GM10248 (cell line): ENCODE results near the gene CELF4.

Experiments used
- CTCF ChIA-PET: fragments of 300-600 bp; sonication (Branson Sonifier 250); formaldehyde crosslinking; extraction: SDS; loops from one replicate; lab custom pipeline; 2021; ENCODE audit warnings: antibody characterized with exemption; lab: Yijun Ruan, JAX
- POLR2A ChIA-PET: fragments of 350-650 bp; sonication (Branson Sonifier 250); formaldehyde crosslinking; extraction: SDS; loops from one replicate; lab custom pipeline; 2020; ENCODE audit warnings: antibody characterized with exemption; lab: Yijun Ruan, JAX
- DNase-seq: peaks from one replicate; pipeline ENCODE4 v3.0.0; 2012; ENCODE audit errors: extremely low spot score
- CTCF ChIP-seq: IDR thresholded peaks from 2 replicates; pipeline ENCODE4 v1.5.1; 2012; ENCODE audit warnings: mild to moderate bottlenecking, low read depth; ENCODE audit errors: extremely low read depth, missing control alignments, control extremely low read depth

The CELF4 gene

GRCh38 chr18:37309861-37310260, 255.7 kb downstream of the CELF4 start:
- ChIA-PET POLR2A (no interaction called here), CTCF (interaction anchor here (1.1 kb wide), 1 partner anchor 32 kb away, joined by 3 read pairs; no protein-coding TSS in a partner anchor)
- TF ChIP-seq CTCF, result no peak
- DNase-seq, result no peak

- no peak for DNase-seq
- TF ChIP-seq CTCF, result no peak
- ChIA-PET POLR2A (no interaction called here), CTCF (interaction anchor here (1.1 kb wide), 1 partner anchor 33 kb away, joined by 3 read pairs; no protein-coding TSS in a partner anchor)
Observed at GRCh38 chr18:37309059-37309458, 256.5 kb downstream of the CELF4 start.

- DNase-seq, result no peak
- ChIA-PET CTCF (no interaction called here), POLR2A (no interaction called here)
- no peak for TF ChIP-seq CTCF
Observed at GRCh38 chr18:37307181-37307580, 258.4 kb downstream of the CELF4 start.

GRCh38 chr18:37306432-37306831, 259.2 kb downstream of the CELF4 start:
- CTCF ChIA-PET, result no interaction called here
- POLR2A ChIA-PET, result no interaction called here

GRCh38 chr18:37305066-37305465, 260.5 kb downstream of the CELF4 start:
- CTCF ChIA-PET, result no interaction called here
- DNase-seq, result no peak
- POLR2A ChIA-PET, result no interaction called here
- no peak for TF ChIP-seq CTCF

More at GRCh38 chr18:37306432-37306831, 259.2 kb downstream of the CELF4 start:
- DNase-seq, result no peak
- TF ChIP-seq CTCF, result no peak

GRCh38 chr18:37304012-37304680, 261.5 kb downstream of the CELF4 start:
- CTCF ChIA-PET, result no interaction called here
- TF ChIP-seq CTCF, result no peak
- POLR2A ChIA-PET, result no interaction called here
- DNase-seq, result no peak
